NT2/D1 (cell line): ENCODE measurements around the gene PHYHD1.

ENCODE experiments used
- SUZ12 ChIP-seq: IDR thresholded peaks from 2 replicates; pipeline ENCODE4 v1.6.1; 2011; ENCODE audit not compliant: insufficient read length, insufficient read depth; ENCODE audit errors: extremely low read depth
- YY1 ChIP-seq: IDR thresholded peaks from 2 replicates; pipeline ENCODE4 v1.6.1; 2011; ENCODE audit not compliant: insufficient read length, insufficient read depth
- ZNF274 ChIP-seq: IDR thresholded peaks from 2 replicates; pipeline ENCODE4 v1.6.1; 2011; ENCODE audit warnings: mild to moderate bottlenecking, low read depth, low read length

GRCh38 chr9:128886211-128886891 lies 34.4 kb upstream of the PHYHD1 start:
- TF ChIP-seq ZNF274 (no peak), YY1 (no peak), SUZ12 (no peak)
